Upper lobe of left lung (tissue), 4 donors: ENCODE results near the gene RGS8.

Experiments
- POLR2A ChIP-seq, 4 donors: fragments of 450-650 bp; IDR thresholded peaks; one replicate each; pipeline ENCODE4 v1.5.1; 2016 to 2017; ENCODE audit warnings: antibody characterized with exemption in 4 of 4, mild to moderate bottlenecking in 2 of 4
- POLR2AphosphoS5 ChIP-seq, 2 donors: sonication (generic); formaldehyde crosslinking; IDR thresholded peaks; one replicate each; pipeline ENCODE4 v1.5.1; 2017; ENCODE audit warnings: antibody characterized with exemption in 2 of 2
- TF ChIP-seq, protein P1 (sequence below), 6 experiments: fragments of 450-650 bp in 4 of 6; fragments of 200-600 bp in 2 of 6; sonication (generic) in 2 of 6; IDR thresholded peaks; one replicate each; pipeline ENCODE4 v1.5.1; 2016 to 2019; ENCODE audit warnings: antibody characterized with exemption in 6 of 6

DNA sequence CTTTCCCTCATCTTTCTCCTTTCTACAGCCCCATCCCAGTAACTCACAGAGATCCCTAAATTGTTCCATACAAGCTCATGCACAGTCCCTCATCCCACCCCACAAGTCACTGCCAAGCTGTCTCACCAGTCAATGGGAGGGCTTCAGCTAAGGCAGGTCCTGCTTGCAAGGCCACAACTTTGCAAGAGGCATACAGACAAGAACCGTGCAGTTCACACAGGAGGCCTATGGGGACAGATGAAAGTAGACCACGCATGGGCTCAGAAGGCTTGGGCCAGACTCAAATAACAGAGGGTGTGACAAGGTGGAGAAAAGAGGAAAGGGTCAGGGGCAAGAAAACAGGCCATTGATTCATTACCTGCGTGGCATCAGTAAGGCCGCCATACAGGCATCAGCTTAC is 15.1 kb downstream of the RGS8 start:
- TF ChIP-seq POLR2A (IDR thresholded peaks at IDR 0.05) (no peak), POLR2AphosphoS5 (IDR thresholded peaks at IDR 0.05) (no peak)
- TF ChIP-seq, protein P1, sequence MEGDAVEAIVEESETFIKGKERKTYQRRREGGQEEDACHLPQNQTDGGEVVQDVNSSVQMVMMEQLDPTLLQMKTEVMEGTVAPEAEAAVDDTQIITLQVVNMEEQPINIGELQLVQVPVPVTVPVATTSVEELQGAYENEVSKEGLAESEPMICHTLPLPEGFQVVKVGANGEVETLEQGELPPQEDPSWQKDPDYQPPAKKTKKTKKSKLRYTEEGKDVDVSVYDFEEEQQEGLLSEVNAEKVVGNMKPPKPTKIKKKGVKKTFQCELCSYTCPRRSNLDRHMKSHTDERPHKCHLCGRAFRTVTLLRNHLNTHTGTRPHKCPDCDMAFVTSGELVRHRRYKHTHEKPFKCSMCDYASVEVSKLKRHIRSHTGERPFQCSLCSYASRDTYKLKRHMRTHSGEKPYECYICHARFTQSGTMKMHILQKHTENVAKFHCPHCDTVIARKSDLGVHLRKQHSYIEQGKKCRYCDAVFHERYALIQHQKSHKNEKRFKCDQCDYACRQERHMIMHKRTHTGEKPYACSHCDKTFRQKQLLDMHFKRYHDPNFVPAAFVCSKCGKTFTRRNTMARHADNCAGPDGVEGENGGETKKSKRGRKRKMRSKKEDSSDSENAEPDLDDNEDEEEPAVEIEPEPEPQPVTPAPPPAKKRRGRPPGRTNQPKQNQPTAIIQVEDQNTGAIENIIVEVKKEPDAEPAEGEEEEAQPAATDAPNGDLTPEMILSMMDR (IDR thresholded peaks at IDR 0.05): no peak
